GM12892 (cell line): Measurements from ENCODE around the gene MAP2K6.

ENCODE experiments used
- POLR2AphosphoS5 ChIP-seq: IDR thresholded peaks from 2 replicates; pipeline ENCODE4 v1.6.1; 2011; ENCODE audit warnings: low read depth, low read length, control low read depth
- TAF1 ChIP-seq: IDR thresholded peaks from 2 replicates; pipeline ENCODE4 v1.6.1; 2011; ENCODE audit warnings: low read depth, mild to moderate bottlenecking, control low read depth, low read length, borderline replicate concordance

DNA sequence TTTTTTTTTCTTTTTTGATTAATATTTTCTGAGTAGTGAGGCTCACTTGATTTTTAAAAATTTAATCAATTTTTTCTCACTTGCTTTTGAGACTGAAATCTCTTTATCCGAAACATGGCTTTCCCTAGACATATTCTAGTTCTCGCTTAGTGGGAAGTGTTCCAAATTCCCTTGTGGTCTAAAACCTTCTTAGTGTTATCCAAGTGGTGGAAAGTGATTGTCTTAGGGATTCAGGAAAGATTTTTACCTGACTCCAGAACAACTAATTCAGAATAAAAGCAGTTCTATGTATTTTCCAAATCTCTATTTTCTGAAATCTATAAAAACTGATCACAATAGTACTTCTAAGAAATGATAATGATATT, 178.8 kb downstream of the MAP2K6 start:
- TF ChIP-seq TAF1, result no peak
- TF ChIP-seq POLR2AphosphoS5, result no peak
